ENCODE data around the gene NOP9. TPM values are rescaled to one million over a fixed set of nuclear protein-coding genes. Genes with fewer than 3 reads are reported as not detected.
"Not testable (repeated sequence)": the region's sequence is repeated elsewhere in the genome, so short reads cannot be mapped to it uniquely, and the experiment has no call there.

The NOP9 gene
- total RNA-seq, 1 donor from 2014 or later, result 25.6 TPM

DNA sequence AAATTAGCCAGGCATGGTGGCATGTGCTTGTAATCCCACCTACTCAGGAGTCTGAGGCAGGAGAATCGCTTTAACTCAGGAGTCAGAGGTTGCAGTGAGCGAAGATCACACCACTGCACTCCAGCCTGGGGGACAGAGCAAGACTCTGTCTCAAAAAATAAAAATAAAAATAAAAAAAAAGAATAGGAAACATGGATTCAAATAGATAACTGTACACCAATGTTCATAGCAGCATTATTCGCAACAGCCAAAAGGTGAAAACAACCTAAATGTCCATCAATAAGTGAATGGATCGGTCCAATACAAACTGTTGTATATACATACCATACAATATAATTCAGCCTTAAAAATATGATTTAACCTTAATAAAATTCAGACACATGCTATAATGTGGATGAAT lies 43.2 kb downstream of the NOP9 start:
- no peak for DNase-seq (ENCODE audit: extremely low read depth, low read depth, low spot score)

- no peak for DNase-seq (ENCODE audit: extremely low read depth, low read depth, low spot score)
These were observed 44.4 kb downstream of the NOP9 start for GRCh38 chr14:24343795-24344660.

DNA sequence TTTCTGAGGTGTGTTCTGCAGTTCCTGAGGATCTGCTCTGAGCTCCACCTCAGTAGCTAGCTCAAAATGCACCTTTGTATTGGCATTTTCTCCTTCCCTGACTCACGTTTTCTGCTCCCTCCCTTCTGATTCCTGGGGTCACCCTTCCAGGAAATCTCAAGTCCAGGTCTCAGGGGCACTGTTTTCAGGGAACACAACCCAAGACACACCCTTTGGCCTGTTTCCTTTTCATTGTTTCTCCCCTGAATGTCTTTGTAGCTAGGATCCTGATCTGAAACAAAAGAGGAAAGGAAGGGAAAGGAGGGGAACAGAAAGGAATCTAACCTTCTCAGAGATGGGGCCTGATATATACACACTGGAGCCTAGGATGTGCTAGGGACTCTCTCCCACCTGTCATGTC lies 47.5 kb downstream of the NOP9 start:
- no peak for DNase-seq (ENCODE audit: extremely low read depth, low read depth, low spot score)

GRCh38 chr14:24348186-24348585 lies 48.5 kb downstream of the NOP9 start:
- no peak for DNase-seq (ENCODE audit: extremely low read depth, low read depth, low spot score)

DNA sequence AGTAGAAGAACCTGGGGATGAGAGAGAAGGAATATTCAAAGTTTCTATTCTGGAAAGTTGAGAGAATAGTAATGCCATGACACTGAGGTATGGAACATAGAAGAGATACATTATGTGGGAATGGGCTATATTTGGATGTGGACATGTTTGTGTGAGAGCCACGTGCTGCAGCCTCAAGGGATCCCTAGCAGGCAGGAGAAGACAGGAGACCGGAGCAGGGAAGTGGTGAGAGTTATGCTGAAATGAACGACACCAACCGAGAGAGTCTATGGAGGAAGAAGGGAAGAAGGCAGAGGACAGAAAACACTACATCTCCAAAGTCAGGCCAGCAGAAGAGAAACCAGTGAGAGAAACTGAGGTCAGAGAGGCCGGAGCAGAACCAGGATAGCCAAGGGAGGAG lies 50.1 kb downstream of the NOP9 start:
- DNase-seq (ENCODE audit: extremely low read depth, low read depth, low spot score), result no peak

DNA sequence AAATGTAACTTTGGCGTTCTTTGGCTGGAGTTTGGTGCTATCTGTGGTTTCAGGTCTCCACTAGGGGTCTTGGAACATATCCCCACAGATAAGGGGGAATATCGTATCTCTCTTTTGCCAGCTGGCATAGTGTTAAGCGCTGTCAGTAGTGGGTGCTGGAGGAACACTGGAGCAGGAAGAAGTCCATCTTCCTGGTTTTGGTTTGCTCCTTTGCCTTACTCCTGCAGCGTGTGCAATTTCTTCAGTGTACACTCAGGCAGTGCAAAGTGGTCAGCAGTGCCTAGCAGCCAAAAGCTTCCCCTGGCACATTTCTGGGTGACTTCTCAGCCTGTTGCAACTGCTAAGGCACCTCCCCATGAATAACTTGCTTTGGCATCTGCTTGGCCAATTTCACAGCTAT lies 51.9 kb downstream of the NOP9 start:
- no peak for DNase-seq (ENCODE audit: extremely low read depth, low read depth, low spot score)

GRCh38 chr14:24353559-24354481 lies 54.2 kb downstream of the NOP9 start:
- DNase-seq (ENCODE audit: extremely low read depth, low read depth, low spot score), result no peak

DNA sequence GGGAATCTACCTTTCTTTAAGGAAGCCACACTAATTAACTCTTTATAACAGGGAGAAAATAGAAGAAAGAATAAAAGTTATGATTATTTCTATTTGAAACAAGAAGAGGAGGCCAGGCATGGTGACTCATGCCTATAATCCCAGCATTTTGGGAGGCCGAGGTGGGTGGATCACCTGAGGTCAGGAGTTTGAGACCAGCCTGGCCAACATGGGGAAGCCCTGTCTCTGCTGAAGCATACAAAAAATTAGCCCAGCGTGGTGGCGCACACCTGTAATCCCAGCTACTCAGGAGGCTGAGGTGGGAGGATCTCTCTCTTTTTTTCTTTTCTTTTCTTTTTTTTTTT lies 54.8 kb downstream of the NOP9 start:
- not testable (repeated sequence) for DNase-seq (ENCODE audit: extremely low read depth, low read depth, low spot score)

- no peak for DNase-seq (ENCODE audit: extremely low read depth, low read depth, low spot score)
These were observed 55.4 kb downstream of the NOP9 start for GRCh38 chr14:24355009-24355408.

GRCh38 chr14:24356208-24356607 lies 56.6 kb downstream of the NOP9 start:
- no peak for DNase-seq (ENCODE audit: extremely low read depth, low read depth, low spot score)

Other genes with a start within 250 kb of the NOP9 start
- gene CARMIL3, start 247.8 kb upstream of the NOP9 start, total RNA-seq, result 0.06 and 0.19 TPM in 2 replicates
- gene CPNE6, start 228.3 kb upstream of the NOP9 start, total RNA-seq, result not detected in 2 replicates
- gene PCK2, start 205.5 kb upstream of the NOP9 start, total RNA-seq, result 6.4 and 11.4 TPM in 2 replicates
- 36.4 and 57.0 TPM in 2 replicates for gene DCAF11, start 185.1 kb upstream of the NOP9 start, total RNA-seq
- gene NRL, start 184.9 kb upstream of the NOP9 start, total RNA-seq, result 0.70 and 4.9 TPM in 2 replicates
- gene FITM1, start 169.2 kb upstream of the NOP9 start, total RNA-seq, result 0.29 TPM in 1 of 2 replicates, not detected in the other
- 235 and 321 TPM in 2 replicates for gene PSME1, start 163.7 kb upstream of the NOP9 start, total RNA-seq
- gene EMC9, start 158.3 kb upstream of the NOP9 start, total RNA-seq, result 12.3 and 16.9 TPM in 2 replicates
- 101 and 165 TPM in 2 replicates for gene PSME2, start 153.2 kb upstream of the NOP9 start, total RNA-seq
- gene RNF31, start 152.4 kb upstream of the NOP9 start, total RNA-seq, result 42.1 and 77.5 TPM in 2 replicates
- 45.4 and 73.1 TPM in 2 replicates for gene IRF9, start 138.6 kb upstream of the NOP9 start, total RNA-seq
- gene REC8, start 127.8 kb upstream of the NOP9 start, total RNA-seq, result 46.3 and 55.0 TPM in 2 replicates
- 41.5 and 52.4 TPM in 2 replicates for gene IPO4, start 111.0 kb upstream of the NOP9 start, total RNA-seq
- gene TM9SF1, start 104.4 kb upstream of the NOP9 start, total RNA-seq, result 77.2 and 94.9 TPM in 2 replicates
- not detected in 2 replicates for gene TSSK4, start 94.2 kb upstream of the NOP9 start, total RNA-seq
- gene CHMP4A, start 86.4 kb upstream of the NOP9 start, total RNA-seq, result 32.0 and 52.3 TPM in 2 replicates
- 10.2 and 11.2 TPM in 2 replicates for gene MDP1, start 83.8 kb upstream of the NOP9 start, total RNA-seq
- gene NEDD8, start 67.5 kb upstream of the NOP9 start, total RNA-seq, result 226 and 248 TPM in 2 replicates
- gene GMPR2, start 66.9 kb upstream of the NOP9 start, total RNA-seq, result 51.6 and 94.0 TPM in 2 replicates
- gene TINF2, start 57.2 kb upstream of the NOP9 start, total RNA-seq, result 40.6 and 42.4 TPM in 2 replicates
- 0.64 and 2.5 TPM in 2 replicates for gene TGM1, start 36.7 kb upstream of the NOP9 start, total RNA-seq
- gene RABGGTA, start 28.3 kb upstream of the NOP9 start, total RNA-seq, result 28.7 and 42.6 TPM in 2 replicates
- gene DHRS1, start 70 bp upstream of the NOP9 start, total RNA-seq, result 18.0 and 36.1 TPM in 2 replicates
- gene CIDEB, start 8.1 kb downstream of the NOP9 start, total RNA-seq, result 2.0 and 2.5 TPM in 2 replicates
- gene LTB4R2, start 10.3 kb downstream of the NOP9 start, total RNA-seq, result 1.8 and 8.4 TPM in 2 replicates
- gene LTB4R, start 11.7 kb downstream of the NOP9 start, total RNA-seq, result 5.3 and 7.9 TPM in 2 replicates
- gene ADCY4, start 35.2 kb downstream of the NOP9 start, total RNA-seq, result 63.3 and 115 TPM in 2 replicates
- gene RIPK3, start 40.1 kb downstream of the NOP9 start, total RNA-seq, result 1.3 and 2.6 TPM in 2 replicates
- gene NFATC4, start 68.3 kb downstream of the NOP9 start, total RNA-seq, result 24.3 and 42.5 TPM in 2 replicates
- 8.5 and 19.8 TPM in 2 replicates for gene NYNRIN, start 99.2 kb downstream of the NOP9 start, total RNA-seq
- gene CBLN3, start 129.8 kb downstream of the NOP9 start, total RNA-seq, result 4.7 TPM in 2 replicates
- gene KHNYN, start 130.1 kb downstream of the NOP9 start, total RNA-seq, result 39.8 and 57.6 TPM in 2 replicates
- 21.2 and 25.4 TPM in 2 replicates for gene SDR39U1, start 142.9 kb downstream of the NOP9 start, total RNA-seq
- not detected in 2 replicates for gene CMA1, start 208.4 kb downstream of the NOP9 start, total RNA-seq